HG03354 (cell line): ENCODE measurements around the gene SLC39A2.
"Not testable (repeated sequence)": the region's sequence is repeated elsewhere in the genome, so short reads cannot be mapped to it uniquely, and the experiment has no call there.

ENCODE experiments used
- ATAC-seq: cut with Tn5 transposase; IDR thresholded peaks from one replicate; pipeline ENCODE4 v1.9.1; 2021; ENCODE audit warnings: mild to moderate bottlenecking; ENCODE audit not compliant: unreplicated experiment, poor library complexity, severe bottlenecking

Gene SLC39A2

DNA sequence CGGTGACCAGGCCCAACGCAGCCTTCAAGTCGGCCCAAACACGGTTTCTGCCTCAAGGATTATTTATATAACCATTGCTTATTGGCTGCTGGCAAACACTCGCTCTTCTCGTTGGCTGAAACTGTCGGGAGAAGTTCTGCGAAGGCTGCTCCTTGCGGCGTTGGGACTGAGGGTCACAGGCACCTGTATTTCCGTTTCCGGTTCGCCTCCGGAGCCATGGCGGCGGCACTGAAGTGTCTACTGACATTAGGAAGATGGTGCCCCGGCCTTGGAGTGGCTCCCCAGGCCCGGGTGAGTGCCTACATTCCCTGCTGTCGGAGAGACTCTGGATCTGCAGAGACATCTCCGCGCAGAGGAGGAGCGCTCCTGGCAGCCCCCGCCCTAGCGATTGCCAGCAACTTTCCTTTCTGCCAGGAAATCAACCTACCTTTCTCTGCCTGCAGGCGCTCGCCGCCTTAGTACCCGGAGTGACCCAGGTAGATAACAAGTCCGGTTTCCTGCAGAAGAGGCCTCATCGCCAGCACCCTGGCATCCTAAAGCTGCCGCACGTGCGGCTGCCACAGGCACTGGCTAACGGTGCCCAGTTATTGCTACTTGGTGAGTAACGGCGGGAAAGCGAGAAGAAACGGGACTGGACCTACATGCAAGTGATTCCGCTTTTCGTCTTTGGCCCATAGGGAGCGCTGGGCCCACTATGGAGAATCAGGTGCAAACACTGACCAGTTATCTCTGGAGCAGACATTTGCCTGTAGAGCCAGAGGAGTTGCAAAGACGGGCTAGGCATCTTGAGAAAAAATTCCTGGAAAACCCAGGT, 9.1 kb upstream of the SLC39A2 start, which contains the start of gene METTL17:
Gene METTL17, plus strand, starts transcription at position 194 of the 814 bp plus-strand sequence. Its CDS starts 23 bp downstream, at position 217.
- peak; percentile 98 for ATAC-seq

- no peak for ATAC-seq
These were observed 2.6 kb upstream of the SLC39A2 start for GRCh38 chr14:20996521-20996920.

DNA sequence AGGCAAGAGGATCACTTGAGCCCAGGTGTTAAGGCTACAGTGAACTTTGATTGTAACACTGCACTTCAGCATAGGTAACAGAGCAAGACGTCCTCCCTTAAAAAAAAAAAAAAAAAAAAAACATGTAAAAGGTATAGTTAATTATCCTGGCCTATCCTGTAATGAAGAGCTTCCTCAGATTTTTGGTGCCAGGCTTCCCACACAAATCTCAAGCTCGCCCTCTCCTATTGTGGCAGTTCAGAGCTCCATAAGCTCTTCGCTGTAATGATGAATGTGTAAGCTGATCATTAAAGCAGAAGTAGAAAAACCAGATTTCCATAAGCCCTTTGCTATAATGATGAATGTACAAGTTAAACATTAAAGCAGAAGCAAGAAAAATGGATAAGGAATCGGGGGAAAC, 2.0 kb upstream of the SLC39A2 start:
- ATAC-seq, result no peak

DNA sequence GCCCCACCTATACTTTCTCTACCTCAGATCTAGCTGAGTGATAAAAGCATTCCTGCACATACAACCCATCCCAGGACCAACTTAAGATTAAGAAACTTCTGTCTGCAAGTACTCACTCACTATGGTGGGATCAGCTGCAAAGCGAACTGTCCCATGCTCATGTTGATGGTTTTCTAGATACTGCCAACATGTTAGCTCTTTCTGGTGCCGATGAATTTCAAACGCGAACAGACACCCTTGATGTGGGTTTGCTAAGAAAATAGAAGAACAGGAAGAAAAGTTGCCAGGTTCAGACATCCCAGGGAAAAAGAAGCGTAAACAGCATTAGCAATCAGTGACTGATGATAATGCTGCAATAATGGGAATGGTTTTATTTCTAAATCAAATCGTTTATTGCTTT, 1.5 kb upstream of the SLC39A2 start:
- no peak for ATAC-seq

- no peak for ATAC-seq
These were observed 954 bp upstream of the SLC39A2 start for GRCh38 chr14:20998139-20998538.

GRCh38 chr14:20999591-20999990, 498 bp downstream of the SLC39A2 start:
- ATAC-seq, result no peak

DNA sequence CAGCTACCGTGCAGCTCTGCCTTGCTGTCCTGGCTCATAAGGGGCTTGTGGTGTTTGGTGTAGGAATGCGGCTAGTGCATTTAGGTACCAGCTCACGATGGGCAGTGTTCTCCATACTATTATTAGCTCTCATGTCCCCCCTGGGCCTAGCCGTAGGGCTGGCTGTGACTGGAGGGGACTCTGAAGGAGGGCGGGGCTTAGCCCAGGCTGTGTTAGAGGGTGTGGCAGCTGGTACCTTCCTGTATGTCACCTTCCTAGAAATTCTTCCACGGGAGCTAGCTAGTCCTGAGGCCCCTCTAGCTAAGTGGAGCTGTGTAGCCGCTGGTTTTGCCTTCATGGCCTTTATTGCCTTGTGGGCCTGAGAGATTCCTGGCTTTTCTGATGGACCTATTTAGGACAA, 2.1 kb downstream of the SLC39A2 start:
- no peak for ATAC-seq

GRCh38 chr14:21003788-21004346, 4.8 kb downstream of the SLC39A2 start:
- ATAC-seq, result no peak

DNA sequence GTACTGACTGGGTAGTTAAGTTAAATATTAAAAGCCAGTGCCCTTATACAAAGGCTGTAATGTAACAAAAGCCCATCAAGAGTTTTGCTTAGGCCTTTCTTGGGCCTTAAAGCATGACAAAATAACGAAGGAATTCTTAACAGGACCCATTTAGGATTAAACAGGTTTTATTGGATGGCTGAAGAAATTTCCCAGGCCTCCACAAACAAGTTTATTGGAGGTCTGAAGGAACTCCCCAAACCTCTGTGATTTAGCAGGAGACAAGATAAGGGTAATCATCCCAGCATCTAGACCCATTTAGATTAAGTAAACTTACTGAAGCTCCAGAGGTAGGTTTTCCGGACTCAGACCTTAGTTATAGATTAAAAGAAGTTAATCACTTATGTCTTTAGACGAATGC, 10.6 kb downstream of the SLC39A2 start:
- not testable (repeated sequence) for ATAC-seq

DNA sequence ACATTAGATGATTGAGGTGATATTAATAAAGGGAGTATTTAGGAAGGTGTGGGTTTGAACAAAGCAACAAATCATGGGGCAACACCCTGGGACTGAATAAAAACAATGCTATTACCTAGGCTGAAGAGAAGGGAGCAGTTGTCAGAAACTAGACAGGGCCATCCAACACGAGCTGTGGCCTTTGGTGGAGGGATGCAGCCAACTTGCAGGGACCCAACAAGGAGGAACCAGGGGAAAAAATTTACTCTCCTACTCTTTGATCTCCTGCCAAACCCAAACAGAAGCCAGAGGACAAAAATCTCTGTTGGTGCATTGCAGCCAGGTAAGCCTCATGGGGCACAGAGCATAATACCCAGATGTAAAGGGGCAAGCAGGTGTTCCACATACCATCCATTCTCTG, 12.0 kb downstream of the SLC39A2 start:
- ATAC-seq, result no peak

GRCh38 chr14:21014761-21015190, 15.7 kb downstream of the SLC39A2 start:
- ATAC-seq, result peak; percentile 76

DNA sequence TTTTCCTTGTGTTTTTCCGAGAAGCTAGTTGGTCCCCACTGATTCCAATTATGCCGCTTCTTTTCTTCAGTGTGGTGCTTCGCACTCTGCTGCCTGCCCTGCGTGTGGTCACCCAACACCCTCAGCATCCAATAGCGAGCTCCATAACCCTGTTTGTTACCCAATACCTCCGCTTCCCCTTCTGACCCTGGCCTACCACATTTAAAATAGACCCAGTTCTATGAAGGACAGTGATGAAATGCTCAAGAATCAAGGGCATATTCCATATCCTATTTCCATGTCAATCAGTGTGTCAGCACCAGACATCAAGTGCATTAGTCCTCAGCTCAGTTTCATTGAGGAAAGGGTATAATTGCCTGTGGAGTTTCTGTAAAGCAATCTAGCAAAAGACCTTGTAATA, 16.2 kb downstream of the SLC39A2 start:
- ATAC-seq, result no peak

DNA sequence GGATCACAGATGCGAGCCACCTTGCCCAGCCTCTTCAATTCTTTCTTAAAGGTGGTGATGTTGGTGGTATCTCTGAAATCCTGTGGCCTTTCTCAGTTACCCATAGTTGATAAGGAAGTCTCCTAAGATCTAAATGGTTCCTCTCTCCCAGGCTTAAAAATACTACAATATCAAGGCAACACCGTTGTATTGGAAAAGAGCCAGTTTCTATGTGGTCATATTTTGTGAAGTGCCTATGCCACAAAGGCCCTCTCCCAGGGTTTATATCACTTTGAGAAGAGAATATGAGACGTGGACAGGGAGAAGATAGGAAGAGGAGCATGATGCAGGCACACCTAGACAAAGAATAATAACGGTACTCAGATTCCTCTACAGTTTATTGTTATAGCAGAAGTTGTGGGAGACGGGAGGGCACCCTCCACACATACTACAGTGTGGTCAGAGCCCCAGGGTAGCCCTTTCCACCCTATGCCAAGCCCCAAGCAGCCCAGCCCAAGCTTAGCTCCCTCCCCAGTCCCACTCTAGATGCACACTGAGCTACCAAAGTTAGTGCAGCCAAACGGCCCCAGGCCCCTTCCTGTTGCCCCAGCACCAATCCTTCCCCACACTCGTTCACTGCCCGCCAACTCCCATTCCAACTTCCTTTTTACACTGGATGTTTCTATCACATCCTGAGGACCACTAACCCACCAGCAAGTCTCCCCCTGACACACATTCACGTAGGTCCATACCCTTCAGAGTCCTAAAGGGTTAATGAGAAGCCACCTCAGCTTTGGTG, 17.5 kb downstream of the SLC39A2 start:
- no peak for ATAC-seq

DNA sequence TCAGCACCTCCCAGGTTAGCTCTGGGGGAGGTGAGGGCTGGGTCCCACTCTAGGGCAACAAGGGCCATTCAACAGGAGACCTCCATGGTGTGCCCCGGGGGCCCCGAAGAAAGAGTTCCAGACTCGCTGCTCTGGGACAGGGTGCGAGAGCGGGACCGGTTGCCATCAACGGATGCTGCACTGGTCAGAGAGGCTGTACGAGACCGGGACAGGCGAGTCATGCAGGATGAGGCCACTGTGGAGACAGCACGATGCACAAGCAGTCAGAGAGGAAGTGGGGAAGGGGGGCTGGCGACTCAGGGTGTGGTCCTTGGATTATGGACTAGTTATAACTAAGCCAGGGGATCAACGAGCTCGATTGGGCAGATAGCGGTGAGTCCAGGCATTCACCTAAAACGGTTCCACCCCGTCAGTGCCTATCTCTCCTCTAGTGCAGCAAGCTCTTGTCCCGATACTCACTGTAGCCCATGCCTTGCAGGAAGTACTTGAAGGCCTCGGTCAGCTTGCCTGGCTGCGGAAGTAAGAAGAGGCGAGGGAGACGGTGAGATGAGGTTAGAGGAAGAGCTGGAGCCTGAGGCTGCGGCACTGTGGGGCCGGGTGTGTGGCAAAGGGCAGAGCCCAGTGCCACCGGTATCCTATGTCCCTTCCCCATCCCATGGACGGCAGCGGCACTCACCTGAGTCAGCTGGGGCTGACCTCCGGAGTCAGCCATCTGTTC, 18.6 kb downstream of the SLC39A2 start:
- ATAC-seq, result no peak

DNA sequence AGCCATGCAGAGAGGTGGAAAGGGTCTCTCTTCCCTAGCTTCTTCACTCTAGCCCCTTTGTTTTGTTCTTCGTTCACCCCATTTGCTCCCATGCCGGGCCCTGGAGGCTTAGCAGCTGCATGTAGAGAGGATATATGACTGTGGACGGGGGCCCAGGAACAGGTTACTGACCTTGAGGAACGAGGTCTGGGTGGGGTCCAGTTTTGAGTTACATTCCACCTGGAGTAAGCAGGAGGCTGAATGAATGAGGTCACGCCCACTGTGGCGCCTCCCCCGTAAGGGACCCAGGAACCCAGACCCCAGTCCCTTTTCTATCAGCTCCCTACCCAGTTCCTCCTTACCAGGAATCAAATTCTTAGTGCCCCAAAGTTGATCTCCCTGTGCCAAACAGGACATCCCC, 19.2 kb downstream of the SLC39A2 start:
- no peak for ATAC-seq

DNA sequence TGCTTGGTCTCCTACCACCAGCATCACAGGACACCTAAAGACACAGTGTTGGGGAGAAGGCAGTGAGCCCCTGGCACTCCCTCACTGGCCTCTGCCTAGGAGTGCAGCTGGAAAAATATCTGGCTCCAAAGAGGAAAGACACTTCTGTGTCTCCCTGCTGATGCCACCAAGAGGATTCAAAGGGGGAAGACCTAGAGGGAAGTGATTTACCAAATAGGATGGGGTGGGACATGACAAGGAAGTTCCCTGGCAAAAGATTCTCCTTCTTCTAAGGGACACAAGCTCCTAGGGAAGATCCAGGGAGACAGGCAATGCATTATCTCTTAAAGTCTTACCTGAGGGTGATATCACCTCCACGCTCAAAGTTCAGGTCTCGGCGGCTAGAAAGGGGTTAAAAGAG, 19.7 kb downstream of the SLC39A2 start:
- ATAC-seq, result no peak

DNA sequence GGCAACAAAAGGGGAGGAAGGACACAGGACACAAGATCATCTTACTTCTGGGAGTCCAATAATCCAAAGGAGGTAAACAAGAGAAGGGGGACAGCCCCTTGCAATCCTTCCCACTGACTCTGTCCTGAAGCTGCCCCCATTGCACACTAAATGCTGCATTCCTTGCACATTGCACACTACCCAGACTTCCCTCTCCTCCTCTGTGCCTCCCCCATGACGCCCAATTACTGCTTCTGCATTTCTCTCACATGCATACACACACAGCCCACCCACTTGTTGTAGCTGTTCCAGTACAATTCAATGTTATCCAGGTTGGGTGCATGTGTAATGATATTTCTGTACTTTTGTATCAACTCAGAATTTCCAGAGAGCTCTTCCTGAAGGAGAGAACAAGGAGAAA, 20.3 kb downstream of the SLC39A2 start:
- no peak for ATAC-seq

DNA sequence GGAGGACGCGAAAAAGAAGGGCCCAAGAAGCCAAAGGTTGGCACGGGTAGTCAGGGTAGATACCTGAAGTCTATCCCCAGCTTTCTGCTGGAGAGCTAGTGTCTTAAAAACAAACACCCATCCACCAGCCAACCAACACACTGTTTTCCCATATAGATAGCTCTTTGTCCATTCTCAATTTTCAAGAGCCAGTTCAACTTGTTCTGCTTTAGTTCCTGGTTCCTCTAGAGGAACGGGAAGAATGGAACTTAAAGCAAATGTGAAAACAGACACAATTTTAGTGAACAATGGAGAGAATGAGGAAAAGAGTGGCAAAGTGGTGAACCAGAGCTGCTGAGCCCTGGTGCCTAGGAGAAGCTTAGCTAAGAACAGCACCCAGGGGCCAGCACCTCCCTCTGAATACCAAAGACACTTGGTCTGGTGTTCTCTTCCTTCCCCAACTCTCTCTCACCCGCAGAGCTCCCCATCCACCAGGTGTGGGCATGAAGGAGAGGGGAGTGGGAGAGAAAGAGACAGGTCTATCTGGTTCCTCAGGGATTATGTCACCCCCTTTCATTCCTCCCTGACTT, 22.0 kb downstream of the SLC39A2 start:
- ATAC-seq, result no peak

GRCh38 chr14:21022686-21023085, 23.6 kb downstream of the SLC39A2 start:
- no peak for ATAC-seq

DNA sequence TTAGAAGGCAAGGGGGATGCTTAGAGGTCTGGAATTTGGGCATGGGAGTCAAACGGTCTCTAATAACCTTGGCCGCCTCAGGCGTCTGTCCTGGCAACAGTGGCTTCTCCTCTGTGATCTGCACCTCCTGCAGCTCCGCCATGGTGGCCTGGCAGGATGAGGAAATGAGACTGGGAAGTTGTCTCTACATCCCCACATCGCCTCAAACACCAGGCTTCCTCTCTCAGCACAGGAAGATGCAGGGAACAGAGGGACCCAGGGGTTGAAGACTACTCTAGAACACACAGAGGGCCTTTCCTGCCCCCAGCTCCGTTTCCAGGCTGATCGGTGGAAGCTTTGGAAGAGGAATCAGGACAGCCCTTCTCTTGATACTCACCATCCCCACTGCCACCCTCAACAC, 24.1 kb downstream of the SLC39A2 start:
- no peak for ATAC-seq
